Lower leg skin (tissue), 3 donors: Measurements from ENCODE around the gene SLC30A9.

Source experiments
- CTCF ChIP-seq, 3 donors: fragments of 450-650 bp; IDR thresholded peaks; one replicate each; pipeline ENCODE4 v1.5.1; 2016; ENCODE audit warnings: antibody characterized with exemption in 3 of 3, mild to moderate bottlenecking in 3 of 3, moderate library complexity in 2 of 3
- POLR2A ChIP-seq, 2 donors: fragments of 450-650 bp; IDR thresholded peaks; one replicate each; pipeline ENCODE4 v1.6.1; 2016 to 2017; ENCODE audit warnings: antibody characterized with exemption in 2 of 2, mild to moderate bottlenecking in 1 of 2, moderate library complexity in 1 of 2

- TF ChIP-seq CTCF (IDR thresholded peaks at IDR 0.05) (no peak), POLR2A (IDR thresholded peaks at IDR 0.05) (no peak)
These were observed 132.8 kb downstream of the SLC30A9 start for GRCh38 chr4:42123071-42123644.
